ENCODE measurements around the gene SPATA13. TPM values are rescaled to one million over a fixed set of nuclear protein-coding genes. Genes with fewer than 3 reads are reported as not detected.
A peak's percentile ranks its signal among the peaks of the same experiment; 100 is the strongest.

SPATA13 gene
- total and polyA plus RNA-seq, 2 donors (not counting 1 experiment from before 2014, with no cell fraction given) = 11.6 to 24.6 TPM

DNA sequence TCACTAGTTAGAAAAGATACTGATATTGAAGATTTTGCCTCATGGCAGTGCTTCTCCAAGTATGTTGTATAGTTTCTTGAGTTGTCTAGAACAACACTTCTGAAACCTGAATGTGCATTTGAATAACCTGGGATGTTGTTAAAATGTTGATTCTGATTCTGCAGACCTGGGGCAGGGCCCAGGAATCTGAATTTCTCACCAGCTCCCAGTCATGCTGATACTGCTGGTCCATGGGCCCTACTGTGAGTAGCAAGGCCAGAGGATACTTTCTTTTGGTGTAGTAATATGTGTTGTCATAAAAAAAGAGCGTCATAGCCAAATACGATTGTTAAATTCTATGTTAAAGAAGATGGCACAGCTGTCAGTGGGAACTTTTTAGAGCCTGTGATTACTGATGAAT is 107.3 kb downstream of the SPATA13 start:
- Histone ChIP-seq H2AFZ (ENCODE audit: low read length) (peak overlapping the region; percentile 7), H3K9ac (ENCODE audit: insufficient read depth, low read length) (no peak overlapping the region)

DNA sequence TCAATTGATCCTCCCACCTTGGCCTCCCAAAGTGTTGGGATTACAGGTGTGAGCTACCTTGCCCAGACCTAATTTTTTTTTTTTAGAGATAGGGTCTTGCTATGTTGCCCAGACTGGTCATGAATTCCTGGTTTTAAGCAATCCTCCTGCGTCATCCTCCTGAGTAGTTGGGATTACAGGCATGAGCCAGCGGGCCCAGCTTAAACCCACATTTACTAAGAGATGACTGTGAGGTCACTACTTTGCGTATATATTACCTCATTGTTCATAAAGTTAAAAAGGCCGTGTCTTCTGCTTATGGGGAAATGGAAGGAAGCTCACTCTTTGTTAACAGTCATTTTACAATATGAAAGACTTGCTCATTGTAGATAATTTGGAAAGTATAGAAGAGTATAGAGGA is 109.3 kb downstream of the SPATA13 start:
- H2AFZ ChIP-seq (ENCODE audit: low read length) = no peak overlapping the region
- H3K9ac ChIP-seq (ENCODE audit: insufficient read depth, low read length) = no peak overlapping the region
- no peak for TF ChIP-seq EZH2 (IDR thresholded peaks at IDR 0.05; ENCODE audit: low read length, missing control alignments)
- TF ChIP-seq, protein P1, sequence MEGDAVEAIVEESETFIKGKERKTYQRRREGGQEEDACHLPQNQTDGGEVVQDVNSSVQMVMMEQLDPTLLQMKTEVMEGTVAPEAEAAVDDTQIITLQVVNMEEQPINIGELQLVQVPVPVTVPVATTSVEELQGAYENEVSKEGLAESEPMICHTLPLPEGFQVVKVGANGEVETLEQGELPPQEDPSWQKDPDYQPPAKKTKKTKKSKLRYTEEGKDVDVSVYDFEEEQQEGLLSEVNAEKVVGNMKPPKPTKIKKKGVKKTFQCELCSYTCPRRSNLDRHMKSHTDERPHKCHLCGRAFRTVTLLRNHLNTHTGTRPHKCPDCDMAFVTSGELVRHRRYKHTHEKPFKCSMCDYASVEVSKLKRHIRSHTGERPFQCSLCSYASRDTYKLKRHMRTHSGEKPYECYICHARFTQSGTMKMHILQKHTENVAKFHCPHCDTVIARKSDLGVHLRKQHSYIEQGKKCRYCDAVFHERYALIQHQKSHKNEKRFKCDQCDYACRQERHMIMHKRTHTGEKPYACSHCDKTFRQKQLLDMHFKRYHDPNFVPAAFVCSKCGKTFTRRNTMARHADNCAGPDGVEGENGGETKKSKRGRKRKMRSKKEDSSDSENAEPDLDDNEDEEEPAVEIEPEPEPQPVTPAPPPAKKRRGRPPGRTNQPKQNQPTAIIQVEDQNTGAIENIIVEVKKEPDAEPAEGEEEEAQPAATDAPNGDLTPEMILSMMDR (conservative IDR thresholded peaks at IDR 0.05 in 1 of 2, IDR thresholded peaks at IDR 0.05 in 1 of 2; ENCODE audit: low read depth in 1 of 2, low read length in 2 of 2) = no peak
- H3K36me3 ChIP-seq (ENCODE audit: control insufficient read depth, insufficient read depth, low read length) = no peaks in the 10 kb centered on the region
- H3K79me2 ChIP-seq (ENCODE audit: control insufficient read depth, insufficient read depth, low read length) = no peaks in the 10 kb centered on the region
- no peaks in the 10 kb centered on the region for H3K9me3 ChIP-seq (ENCODE audit: control insufficient read depth, insufficient read depth, low read depth, low read length)
- no peaks in the 10 kb centered on the region for H4K20me1 ChIP-seq (ENCODE audit: control insufficient read depth, extremely low read depth, insufficient read depth, low read length)
- peaks cover 6% of the 10 kb centered on the region for H3K4me1 ChIP-seq (ENCODE audit: control insufficient read depth, extremely low read depth, insufficient read depth, low read length)
- H3K27ac ChIP-seq (ENCODE audit: insufficient read depth, low read length) = no peak overlapping the region
- H3K27me3 ChIP-seq (ENCODE audit: control insufficient read depth, insufficient read depth, low read length) = no peaks in the 10 kb centered on the region
- DNase-seq (ENCODE audit: low read depth in 2 of 2) = peak; percentile 13 to 21
- peak overlapping the region; percentile 30 for H3K4me2 ChIP-seq (ENCODE audit: extremely low read depth, insufficient read depth, low read length)
- no peak overlapping the region for H3K4me3 ChIP-seq (replicated peaks in 1 of 4; ENCODE audit: control extremely low read depth in 1 of 4, insufficient read depth in 1 of 4, low read depth in 3 of 4, low read length in 4 of 4)

More for the DNA sequence above, 107.3 kb downstream of the SPATA13 start:
- no peak for DNase-seq (ENCODE audit: low read depth in 2 of 2)
- Histone ChIP-seq H3K27ac (ENCODE audit: insufficient read depth, low read length) (no peak overlapping the region), H3K4me1 (ENCODE audit: control insufficient read depth, extremely low read depth, insufficient read depth, low read length) (peaks cover 6% of the 10 kb centered on the region), H3K27me3 (ENCODE audit: control insufficient read depth, insufficient read depth, low read length) (no peaks in the 10 kb centered on the region), H3K36me3 (ENCODE audit: control insufficient read depth, insufficient read depth, low read length) (no peaks in the 10 kb centered on the region), H3K4me3 (replicated peaks in 1 of 4; ENCODE audit: control extremely low read depth in 1 of 4, insufficient read depth in 1 of 4, low read depth in 3 of 4, low read length in 4 of 4) (peak overlapping the region in 2 of 4 experiments; percentile 13 to 29), H3K79me2 (ENCODE audit: control insufficient read depth, insufficient read depth, low read length) (no peaks in the 10 kb centered on the region), H4K20me1 (ENCODE audit: control insufficient read depth, extremely low read depth, insufficient read depth, low read length) (no peaks in the 10 kb centered on the region), H3K9me3 (ENCODE audit: control insufficient read depth, insufficient read depth, low read depth, low read length) (no peaks in the 10 kb centered on the region), H3K4me2 (ENCODE audit: extremely low read depth, insufficient read depth, low read length) (peak overlapping the region; percentile 66)
- TF ChIP-seq, protein P1 (conservative IDR thresholded peaks at IDR 0.05 in 1 of 2, IDR thresholded peaks at IDR 0.05 in 1 of 2; ENCODE audit: low read depth in 1 of 2, low read length in 2 of 2) = no peak
- no peak for TF ChIP-seq EZH2 (IDR thresholded peaks at IDR 0.05; ENCODE audit: low read length, missing control alignments)

DNA sequence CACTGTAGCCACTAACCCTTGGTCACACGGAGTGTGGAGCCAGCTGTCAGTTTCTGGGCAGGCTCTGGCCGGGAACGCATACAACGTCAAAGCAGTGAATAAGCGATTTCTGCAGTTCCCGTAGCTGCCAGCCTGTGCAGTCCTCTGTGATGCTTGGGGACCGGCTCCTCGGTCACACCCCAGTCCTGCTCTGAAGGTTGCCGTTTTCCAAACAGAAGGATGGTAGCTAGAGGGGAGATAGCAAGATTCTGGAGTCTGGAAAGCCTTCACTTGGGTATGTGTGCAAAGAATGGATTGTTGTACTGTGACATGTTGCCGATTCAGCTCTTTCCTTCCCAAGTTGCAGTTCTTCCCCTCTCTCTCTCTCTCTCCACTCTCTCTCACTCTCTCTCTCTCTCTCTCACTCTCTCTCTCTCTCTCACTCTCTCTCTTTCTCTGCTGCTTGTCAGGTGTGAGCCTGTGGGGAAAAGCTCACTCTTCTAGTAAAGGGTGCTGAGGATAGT is 110.2 kb downstream of the SPATA13 start:
- no peaks in the 10 kb centered on the region for H3K79me2 ChIP-seq (ENCODE audit: control insufficient read depth, insufficient read depth, low read length)
- no peaks in the 10 kb centered on the region for H3K36me3 ChIP-seq (ENCODE audit: control insufficient read depth, insufficient read depth, low read length)
- peak overlapping the region; percentile 38 to 64 (median 50) for H3K4me3 ChIP-seq (replicated peaks in 1 of 4; ENCODE audit: control extremely low read depth in 1 of 4, insufficient read depth in 1 of 4, low read depth in 3 of 4, low read length in 4 of 4)
- peaks cover 6% of the 10 kb centered on the region for H3K4me1 ChIP-seq (ENCODE audit: control insufficient read depth, extremely low read depth, insufficient read depth, low read length)
- peak overlapping the region; percentile 67 for H3K27ac ChIP-seq (ENCODE audit: insufficient read depth, low read length)
- peak; percentile 62 to 66 for DNase-seq (ENCODE audit: low read depth in 2 of 2)
- H2AFZ ChIP-seq (ENCODE audit: low read length) = peak overlapping the region; percentile 81
- peak overlapping the region; percentile 18 for H3K9ac ChIP-seq (ENCODE audit: insufficient read depth, low read length)
- H3K4me2 ChIP-seq (ENCODE audit: extremely low read depth, insufficient read depth, low read length) = peak overlapping the region; percentile 96
- H3K9me3 ChIP-seq (ENCODE audit: control insufficient read depth, insufficient read depth, low read depth, low read length) = no peaks in the 10 kb centered on the region
- H4K20me1 ChIP-seq (ENCODE audit: control insufficient read depth, extremely low read depth, insufficient read depth, low read length) = no peaks in the 10 kb centered on the region
- no peak for TF ChIP-seq EZH2 (IDR thresholded peaks at IDR 0.05; ENCODE audit: low read length, missing control alignments)
- TF ChIP-seq, protein P1 (conservative IDR thresholded peaks at IDR 0.05 in 1 of 2, IDR thresholded peaks at IDR 0.05 in 1 of 2; ENCODE audit: low read depth in 1 of 2, low read length in 2 of 2) = no peak
- no peaks in the 10 kb centered on the region for H3K27me3 ChIP-seq (ENCODE audit: control insufficient read depth, insufficient read depth, low read length)

Data from fibroblast of lung (primary cell).